NCI-H524 (cell line): ENCODE data around the gene FERMT2.
"Not testable (repeated sequence)": the region's sequence is repeated elsewhere in the genome, so short reads cannot be mapped to it uniquely, and the experiment has no call there.

ENCODE experiments used
- DNase-seq, 2 experiments: peaks; one replicate each; lab custom pipeline; 2025; lab: John Stamatoyannopoulos, UW

Gene FERMT2

GRCh38 chr14:52900731-52901130, 50.1 kb downstream of the FERMT2 start:
- DNase-seq: no peak

DNA sequence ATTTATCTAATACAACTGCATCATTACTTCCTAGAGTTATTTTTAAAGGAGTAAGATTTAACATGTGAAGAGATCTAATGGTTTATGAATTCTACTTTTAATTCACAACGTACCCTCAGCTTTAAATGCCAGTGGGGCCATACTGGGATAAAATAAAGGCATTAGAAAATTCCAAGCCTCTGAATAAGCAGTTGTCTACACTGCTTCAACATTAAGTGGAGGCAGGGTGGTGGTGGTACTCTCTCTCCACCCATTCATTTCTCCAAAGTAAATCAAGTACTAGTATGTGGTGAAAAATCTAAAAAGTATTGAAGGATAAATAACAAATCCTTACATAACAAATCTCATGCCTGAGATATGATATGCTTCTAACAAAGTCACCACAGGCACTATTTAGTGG, 52.4 kb downstream of the FERMT2 start:
- no peak for DNase-seq

- no peak for DNase-seq
Measured at GRCh38 chr14:52895000-52895399, 55.9 kb downstream of the FERMT2 start.

DNA sequence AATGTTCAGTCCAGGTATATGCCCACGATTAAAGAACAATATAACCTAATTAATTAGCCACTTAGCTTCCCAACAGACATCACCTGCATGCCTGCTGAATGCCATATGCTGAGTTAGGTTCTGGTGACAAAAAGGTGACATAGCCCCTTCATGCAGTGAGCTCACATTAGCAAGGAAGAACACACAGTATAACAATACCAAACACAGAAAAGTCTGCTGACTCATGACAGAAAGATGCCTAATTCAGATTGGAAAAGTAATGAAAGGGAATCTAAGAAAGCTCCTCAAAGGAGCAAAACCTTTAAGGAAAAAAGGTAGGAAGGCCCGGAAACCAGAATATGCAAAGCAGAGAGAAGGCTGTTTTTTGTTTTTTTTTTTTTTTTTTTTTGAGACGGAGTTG, 59.0 kb downstream of the FERMT2 start:
- DNase-seq: no peak

GRCh38 chr14:52888839-52889838, 61.7 kb downstream of the FERMT2 start:
- DNase-seq: no peak

- DNase-seq: no peak
Measured at GRCh38 chr14:52888159-52888558, 62.7 kb downstream of the FERMT2 start.

GRCh38 chr14:52885230-52885629, 65.6 kb downstream of the FERMT2 start:
- DNase-seq: no peak

DNA sequence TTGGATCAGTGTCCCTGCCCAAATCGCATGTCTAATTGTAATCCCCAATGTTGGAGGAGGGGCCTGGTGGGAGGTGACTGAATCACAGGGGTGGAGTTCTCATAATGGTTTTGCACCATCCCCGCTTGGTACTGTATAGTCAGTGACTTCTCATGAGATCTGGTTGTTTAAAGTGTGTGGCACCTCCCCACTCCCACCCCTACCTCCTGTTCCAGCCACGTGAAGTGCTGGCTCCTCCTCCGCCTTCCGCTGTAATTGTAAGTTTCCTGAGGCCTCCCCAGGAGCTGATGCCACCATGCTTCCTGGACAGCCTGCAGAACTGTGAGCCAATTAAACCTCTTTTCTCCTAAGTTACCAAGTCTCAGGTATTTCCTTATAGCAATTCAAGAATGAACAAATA, 67.2 kb downstream of the FERMT2 start:
- no peak for DNase-seq

- DNase-seq: no peak
Measured at GRCh38 chr14:52882824-52883223, 68.0 kb downstream of the FERMT2 start.

DNA sequence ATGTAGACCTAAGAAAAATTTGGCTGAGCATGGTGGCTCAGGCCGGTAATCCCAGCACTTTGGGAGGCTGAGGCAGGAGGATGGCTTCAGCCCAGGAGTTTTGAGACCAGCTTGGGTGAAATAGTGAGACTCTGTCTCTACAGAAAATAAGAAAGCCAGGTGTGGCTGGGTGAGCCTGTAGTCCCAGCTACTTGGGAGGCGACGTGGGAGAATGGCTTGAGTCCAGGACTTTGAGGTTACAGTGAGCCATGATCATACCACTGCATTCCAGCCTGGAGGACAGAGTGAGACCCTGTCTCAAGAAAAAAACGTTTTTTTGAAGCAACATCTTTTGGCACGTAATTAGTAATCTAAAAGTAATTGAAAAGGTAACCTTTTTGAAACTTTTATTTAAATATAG, 70.9 kb downstream of the FERMT2 start:
- no peak for DNase-seq

- no peak for DNase-seq
Measured at GRCh38 chr14:52878946-52879345, 71.9 kb downstream of the FERMT2 start.

- DNase-seq: no peak
Measured at GRCh38 chr14:52878469-52878868, 72.4 kb downstream of the FERMT2 start.

DNA sequence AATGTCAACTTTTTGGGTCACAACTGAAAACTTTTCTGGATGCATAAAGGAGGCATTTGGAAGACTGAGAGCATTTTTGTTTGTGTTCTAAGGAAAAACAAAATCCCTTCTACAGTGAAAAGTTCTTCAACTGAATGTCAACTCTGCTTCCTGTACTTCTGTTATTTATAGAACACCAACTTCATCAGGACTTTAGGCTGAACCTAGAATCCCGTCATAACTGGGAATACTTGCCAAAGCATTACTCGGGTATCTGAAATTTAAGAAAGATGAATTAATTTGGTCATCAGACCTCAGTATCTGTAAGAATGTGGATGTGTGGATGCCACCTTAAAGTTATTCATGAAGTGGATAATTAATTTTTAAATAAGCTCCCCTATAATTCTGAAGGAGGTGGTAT, 73.2 kb downstream of the FERMT2 start:
- DNase-seq: no peak

GRCh38 chr14:52876806-52877205, 74.0 kb downstream of the FERMT2 start:
- DNase-seq: no peak

- DNase-seq: no peak
Measured at GRCh38 chr14:52876311-52876710, 74.5 kb downstream of the FERMT2 start.

DNA sequence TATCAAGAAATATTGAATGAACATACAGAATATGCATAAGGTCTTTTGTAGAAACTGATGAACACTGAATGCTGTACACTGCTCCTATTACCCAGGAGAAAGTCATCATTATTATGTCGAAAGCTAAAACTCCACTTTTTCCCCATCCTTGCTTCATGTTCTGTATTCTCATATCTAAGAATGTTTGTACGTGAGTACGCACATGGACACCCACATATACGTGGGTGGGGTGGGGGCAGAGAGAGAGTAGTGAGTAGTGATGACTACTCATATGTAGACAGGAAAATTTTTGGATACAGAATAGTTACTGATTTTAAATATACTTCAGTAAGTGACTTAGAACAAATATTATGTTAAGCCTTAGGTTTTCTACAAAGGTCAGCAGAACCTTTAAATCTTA, 75.1 kb downstream of the FERMT2 start:
- DNase-seq: no peak

DNA sequence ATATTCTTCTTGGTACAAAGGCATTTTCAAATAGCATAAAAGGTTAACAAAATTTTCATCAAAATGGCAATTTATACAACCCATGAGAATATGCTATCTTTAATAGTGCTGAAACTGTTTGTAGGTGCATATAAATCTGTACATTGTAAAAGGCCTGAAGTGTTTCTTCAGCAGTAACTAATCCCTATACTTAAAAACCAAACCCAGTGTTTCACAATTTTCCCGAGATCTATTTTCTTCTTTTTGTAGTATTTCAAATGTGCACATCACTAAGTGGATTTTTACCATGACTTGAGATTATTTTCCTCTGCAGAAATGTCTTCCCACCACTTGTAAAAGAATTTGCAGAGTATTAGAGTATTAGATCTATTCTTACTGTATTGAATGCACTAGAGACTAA, 76.5 kb downstream of the FERMT2 start:
- DNase-seq: no peak

DNA sequence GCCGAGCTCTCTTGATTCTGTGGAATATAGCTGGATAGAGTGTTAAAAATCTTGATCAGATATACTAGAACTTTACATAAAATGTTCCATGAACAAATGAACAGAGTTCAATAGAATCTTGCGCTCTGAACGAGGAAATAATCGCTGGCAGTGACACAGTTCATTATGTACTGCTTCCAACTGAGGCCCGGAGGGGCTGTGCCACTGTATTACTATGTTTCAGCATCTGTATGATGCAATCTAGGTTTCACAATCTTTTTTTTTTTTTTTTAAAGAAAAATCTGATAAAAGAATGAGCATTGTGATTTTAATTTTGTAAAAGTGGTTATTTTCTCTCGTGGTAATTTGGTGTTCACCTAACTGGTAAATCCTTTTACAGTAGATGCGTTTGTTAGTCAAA, 77.2 kb downstream of the FERMT2 start:
- DNase-seq: no peak

DNA sequence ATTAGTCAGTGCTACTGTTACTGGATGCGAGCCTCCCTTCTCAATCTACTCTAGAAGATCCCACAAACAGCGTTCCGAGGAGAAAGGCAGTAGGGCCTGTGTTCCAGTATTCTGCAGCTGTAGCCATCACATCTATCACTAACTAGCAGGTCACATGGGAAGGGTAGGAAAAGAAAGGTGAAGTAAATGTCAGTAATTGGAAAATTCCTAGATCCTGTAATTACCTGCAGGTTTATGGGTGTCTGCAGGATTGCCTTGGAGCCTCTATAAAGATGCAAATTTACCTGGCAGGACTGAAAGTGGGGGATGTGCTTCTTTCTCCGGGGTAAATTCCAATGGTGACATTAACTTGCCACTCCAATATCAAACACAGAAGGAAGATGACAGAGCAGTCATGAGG, 77.8 kb downstream of the FERMT2 start:
- no peak for DNase-seq

DNA sequence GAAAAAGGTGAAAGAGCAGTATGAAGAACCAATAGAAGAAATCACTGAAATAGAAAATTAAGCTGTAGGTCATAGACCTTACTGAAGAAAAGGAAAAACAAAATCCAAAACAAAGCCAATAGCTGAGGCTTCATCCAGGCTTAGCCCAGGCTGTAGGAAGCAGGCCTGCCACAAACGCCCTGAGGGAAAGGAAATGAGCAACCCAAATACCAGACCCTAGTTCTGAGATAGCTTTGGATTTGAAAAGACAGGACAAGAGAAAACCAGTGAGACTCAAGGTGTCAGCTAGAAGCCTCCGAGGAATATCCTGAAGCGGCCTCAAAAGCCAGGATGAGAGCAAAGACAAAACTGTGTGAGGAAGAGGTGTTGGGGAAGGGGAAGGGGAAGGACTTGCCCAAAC, 79.2 kb downstream of the FERMT2 start:
- no peak for DNase-seq

DNA sequence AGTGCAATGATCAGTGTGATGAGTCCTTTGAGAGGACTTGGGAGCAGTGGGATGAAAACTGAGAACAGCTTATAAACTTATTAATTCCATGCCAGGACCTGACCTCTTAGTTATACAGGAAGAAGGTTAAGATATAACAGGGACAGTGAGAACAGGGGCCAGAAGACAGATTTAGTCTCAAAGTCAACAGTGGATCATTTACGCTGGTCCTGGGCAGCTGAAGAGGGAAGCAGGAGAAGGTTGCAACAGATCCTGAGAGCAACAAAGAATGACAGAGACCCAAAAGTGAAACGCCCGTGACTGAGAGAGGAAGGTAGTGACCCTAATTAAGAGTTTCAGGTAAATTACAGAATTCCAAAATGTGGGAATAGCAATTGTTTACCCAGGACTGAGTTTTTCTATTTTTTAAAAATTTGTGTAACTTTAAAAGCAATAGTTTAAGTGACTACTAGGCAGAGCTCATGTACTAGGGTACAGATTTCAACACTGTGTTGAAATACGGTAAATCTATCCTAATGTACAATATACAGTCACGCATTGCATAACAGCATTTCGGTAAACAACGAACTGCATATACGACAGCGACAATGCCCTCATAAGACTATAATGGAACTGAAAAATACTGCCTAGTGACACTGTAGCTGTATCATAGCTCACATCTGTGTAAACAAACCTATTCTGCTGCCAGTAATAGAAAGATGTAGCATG, 81.8 kb downstream of the FERMT2 start:
- no peak for DNase-seq

DNA sequence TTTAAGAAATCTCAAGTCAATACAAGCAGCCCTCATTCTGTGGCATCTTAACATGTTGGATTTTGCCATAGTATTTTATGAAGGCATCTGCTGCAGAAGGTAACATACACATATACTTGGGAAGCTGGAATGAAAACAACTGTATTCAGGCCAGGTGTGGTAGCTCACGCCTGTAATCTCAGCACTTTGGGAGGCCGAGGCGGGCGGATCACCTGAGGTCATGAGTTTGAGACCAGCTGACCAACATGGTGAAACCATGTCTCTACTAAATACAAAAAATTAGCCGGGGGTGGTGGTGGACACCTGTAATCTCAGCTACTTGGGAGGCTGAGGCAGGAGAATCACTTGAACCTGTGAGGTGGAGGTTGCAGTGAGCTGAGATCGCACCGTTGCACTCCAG, 86.0 kb downstream of the FERMT2 start:
- not testable (repeated sequence) for DNase-seq

- DNase-seq: no peak
Measured at GRCh38 chr14:52863334-52863700, 87.5 kb downstream of the FERMT2 start.
